Amygdala (tissue), 56 donors: Measurements from ENCODE around the gene PITPNM1.

Experiments
- DNase-seq, 56 donors: peaks; one replicate each; lab custom pipeline; 2025; lab: John Stamatoyannopoulos, UW

PITPNM1 gene

GRCh38 chr11:67449116-67449844 lies 55.9 kb downstream of the PITPNM1 start:
- peak in 1 of 56 donors; percentile 25 for DNase-seq

DNA sequence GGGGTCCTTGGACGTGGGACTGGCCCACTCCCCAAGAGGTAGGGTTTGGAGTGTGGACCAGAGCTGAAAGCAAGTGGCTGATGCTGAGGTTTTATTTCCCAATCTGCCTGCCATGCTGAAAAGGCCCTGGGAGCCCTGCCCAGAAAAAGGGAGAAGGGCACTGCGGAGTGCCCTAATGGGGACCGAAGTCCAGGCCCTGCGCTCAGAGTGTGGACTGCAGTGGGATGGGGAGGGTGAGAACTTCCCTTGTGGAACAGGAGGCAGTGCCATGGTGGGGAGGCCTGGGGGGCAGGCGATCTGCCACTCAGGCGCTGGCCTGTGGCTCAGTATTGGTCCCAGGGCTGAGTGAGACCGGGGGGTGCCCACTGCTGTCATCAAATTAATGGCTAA lies 56.9 kb downstream of the PITPNM1 start:
- DNase-seq: no peak

- no peak for DNase-seq
Observed at GRCh38 chr11:67445515-67445914, 59.6 kb downstream of the PITPNM1 start.

- DNase-seq: no peak
Observed at GRCh38 chr11:67442504-67443404, 62.4 kb downstream of the PITPNM1 start.
